DOHH2 (cell line): ENCODE data around the gene MAP7D1.

ENCODE experiments used
- EZH2phosphoT487 ChIP-seq: fragments of 200-600 bp; sonication (generic); IDR thresholded peaks from 2 replicates; pipeline ENCODE4 v1.6.1; 2017; ENCODE audit warnings: borderline replicate concordance, mild to moderate bottlenecking, antibody characterized with exemption, low read length, moderate library complexity, mixed read lengths
- TF ChIP-seq, protein P1 (sequence below): fragments of 200-600 bp; sonication (generic); IDR thresholded peaks from one replicate; pipeline ENCODE4 v1.5.1; 2014; ENCODE audit warnings: antibody characterized with exemption, mild to moderate bottlenecking, low read depth, low read length; ENCODE audit not compliant: poor library complexity, severe bottlenecking

DNA sequence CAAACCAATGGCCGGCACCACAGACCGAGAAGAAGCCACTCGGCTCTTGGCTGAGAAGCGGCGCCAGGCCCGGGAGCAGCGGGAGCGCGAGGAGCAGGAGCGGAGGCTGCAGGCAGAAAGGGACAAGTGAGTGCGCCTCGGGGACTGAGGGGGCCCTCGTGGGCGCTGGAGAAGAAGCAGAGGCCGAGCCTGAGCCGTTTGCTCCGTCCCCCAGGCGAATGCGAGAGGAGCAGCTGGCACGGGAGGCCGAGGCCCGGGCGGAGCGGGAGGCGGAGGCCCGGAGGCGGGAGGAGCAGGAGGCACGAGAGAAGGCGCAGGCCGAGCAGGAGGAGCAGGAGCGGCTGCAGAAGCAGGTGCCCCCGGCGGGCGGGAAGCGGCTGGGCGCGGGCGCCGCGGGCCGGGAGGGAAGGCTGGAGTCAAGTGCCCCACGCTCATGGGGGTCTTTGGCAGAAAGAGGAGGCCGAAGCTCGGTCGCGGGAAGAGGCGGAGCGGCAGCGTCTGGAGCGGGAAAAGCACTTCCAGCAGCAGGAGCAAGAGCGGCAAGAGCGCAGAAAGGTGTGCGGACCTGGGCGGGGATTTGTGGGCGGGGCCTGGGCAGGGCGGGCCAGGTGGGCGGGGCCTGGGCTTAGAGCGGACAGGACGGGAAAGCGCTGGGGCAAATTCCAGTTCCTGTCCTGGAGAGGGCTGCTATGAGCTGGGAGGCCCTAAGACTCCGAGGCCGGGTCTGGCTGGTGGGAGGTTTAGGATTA, 22.7 kb downstream of the MAP7D1 start:
- TF ChIP-seq, protein P1, sequence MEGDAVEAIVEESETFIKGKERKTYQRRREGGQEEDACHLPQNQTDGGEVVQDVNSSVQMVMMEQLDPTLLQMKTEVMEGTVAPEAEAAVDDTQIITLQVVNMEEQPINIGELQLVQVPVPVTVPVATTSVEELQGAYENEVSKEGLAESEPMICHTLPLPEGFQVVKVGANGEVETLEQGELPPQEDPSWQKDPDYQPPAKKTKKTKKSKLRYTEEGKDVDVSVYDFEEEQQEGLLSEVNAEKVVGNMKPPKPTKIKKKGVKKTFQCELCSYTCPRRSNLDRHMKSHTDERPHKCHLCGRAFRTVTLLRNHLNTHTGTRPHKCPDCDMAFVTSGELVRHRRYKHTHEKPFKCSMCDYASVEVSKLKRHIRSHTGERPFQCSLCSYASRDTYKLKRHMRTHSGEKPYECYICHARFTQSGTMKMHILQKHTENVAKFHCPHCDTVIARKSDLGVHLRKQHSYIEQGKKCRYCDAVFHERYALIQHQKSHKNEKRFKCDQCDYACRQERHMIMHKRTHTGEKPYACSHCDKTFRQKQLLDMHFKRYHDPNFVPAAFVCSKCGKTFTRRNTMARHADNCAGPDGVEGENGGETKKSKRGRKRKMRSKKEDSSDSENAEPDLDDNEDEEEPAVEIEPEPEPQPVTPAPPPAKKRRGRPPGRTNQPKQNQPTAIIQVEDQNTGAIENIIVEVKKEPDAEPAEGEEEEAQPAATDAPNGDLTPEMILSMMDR: no peak
- no peak for TF ChIP-seq EZH2phosphoT487
